ENCODE data around the gene TOR4A.

DNA sequence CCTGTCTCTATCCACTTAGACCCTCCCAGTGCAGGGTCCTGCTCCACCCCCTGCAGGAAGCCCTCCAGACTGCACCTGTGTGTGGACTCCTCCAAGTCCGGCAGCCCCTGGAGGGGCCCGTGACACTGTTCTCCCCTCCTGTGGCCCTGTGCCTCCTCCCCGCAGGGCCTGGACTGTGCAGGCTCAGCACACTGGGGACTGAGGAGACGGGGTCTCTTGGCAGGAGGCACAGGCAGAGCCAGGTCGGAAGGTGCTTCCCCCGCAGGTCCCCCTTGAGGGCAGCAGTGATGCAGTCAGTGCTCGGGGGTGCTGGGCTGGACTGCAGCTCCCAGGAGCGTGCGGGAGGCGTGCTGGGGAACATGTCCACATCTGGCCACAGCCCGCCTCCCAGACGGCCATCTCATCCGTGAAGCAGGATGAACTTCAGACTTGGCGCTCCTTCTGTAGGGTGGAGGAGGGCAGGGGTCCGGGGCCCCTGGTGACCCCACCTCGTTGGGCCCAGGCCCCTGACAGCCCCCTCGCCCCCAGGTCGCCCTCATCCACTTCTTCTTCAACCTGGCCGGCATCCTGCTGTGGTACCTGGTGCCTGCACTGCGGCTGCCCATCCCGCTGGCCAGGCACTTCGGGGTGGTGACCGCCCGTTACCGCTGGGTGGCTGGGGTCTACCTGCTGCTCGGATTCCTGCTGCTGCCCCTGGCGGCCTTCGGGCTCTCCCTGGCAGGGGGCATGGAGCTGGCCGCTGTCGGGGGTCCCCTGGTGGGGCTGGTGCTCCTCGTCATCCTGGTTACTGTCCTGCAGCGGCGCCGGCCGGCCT, 41.9 kb upstream of the TOR4A start:
- TF ChIP-seq, protein P1, sequence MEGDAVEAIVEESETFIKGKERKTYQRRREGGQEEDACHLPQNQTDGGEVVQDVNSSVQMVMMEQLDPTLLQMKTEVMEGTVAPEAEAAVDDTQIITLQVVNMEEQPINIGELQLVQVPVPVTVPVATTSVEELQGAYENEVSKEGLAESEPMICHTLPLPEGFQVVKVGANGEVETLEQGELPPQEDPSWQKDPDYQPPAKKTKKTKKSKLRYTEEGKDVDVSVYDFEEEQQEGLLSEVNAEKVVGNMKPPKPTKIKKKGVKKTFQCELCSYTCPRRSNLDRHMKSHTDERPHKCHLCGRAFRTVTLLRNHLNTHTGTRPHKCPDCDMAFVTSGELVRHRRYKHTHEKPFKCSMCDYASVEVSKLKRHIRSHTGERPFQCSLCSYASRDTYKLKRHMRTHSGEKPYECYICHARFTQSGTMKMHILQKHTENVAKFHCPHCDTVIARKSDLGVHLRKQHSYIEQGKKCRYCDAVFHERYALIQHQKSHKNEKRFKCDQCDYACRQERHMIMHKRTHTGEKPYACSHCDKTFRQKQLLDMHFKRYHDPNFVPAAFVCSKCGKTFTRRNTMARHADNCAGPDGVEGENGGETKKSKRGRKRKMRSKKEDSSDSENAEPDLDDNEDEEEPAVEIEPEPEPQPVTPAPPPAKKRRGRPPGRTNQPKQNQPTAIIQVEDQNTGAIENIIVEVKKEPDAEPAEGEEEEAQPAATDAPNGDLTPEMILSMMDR (IDR thresholded peaks at IDR 0.05), result no peak
- TF ChIP-seq EP300 (IDR thresholded peaks at IDR 0.05), result no peak
- TF ChIP-seq POLR2AphosphoS5 (IDR thresholded peaks at IDR 0.05), result no peak
- no peak for TF ChIP-seq POLR2A (IDR thresholded peaks at IDR 0.05)

Measured in gastroesophageal sphincter (tissue), 3 donors.